CD14-positive monocyte (primary cell): Measurements from ENCODE around the gene ZNF256. TPM values are rescaled to one million over a fixed set of nuclear protein-coding genes. Genes with fewer than 3 reads are reported as not detected.

Source experiments
- DNase-seq, 3 donors: peaks; one replicate each; pipeline ENCODE4 v3.0.0-alpha.2; 2011 to 2022
- H2AFZ ChIP-seq: 2 replicates; pipeline ENCODE4 v1.6.0; 2012; ENCODE audit warnings: mild to moderate bottlenecking, low read depth, low read length, inconsistent platforms; ENCODE audit not compliant: insufficient read depth, poor library complexity, severe bottlenecking
- H3K27ac ChIP-seq, 2 donors: 1 replicate in 1 of 2; 2 replicates in 1 of 2; pipeline ENCODE4 v1.5.1; 2012 to 2013; ENCODE audit warnings: low read length in 2 of 2, control low read depth in 1 of 2, inconsistent platforms in 1 of 2, low read depth in 1 of 2, mild to moderate bottlenecking in 1 of 2
- H3K27me3 ChIP-seq, 2 donors: one replicate each; pipeline versions ENCODE4 v1.6.0 to v1.6.1; 2011 to 2013; ENCODE audit warnings: low read length in 2 of 2; ENCODE audit not compliant: control insufficient read depth in 2 of 2, insufficient read depth in 2 of 2
- H3K36me3 ChIP-seq, 2 donors: replicated peaks in 1 of 2; 1 replicate in 1 of 2; 2 replicates in 1 of 2; pipeline versions ENCODE4 v1.5.1 to v1.6.1; 2012 to 2013; ENCODE audit warnings: low read length in 2 of 2, control low read depth in 1 of 2, inconsistent platforms in 1 of 2, mild to moderate bottlenecking in 1 of 2; ENCODE audit not compliant: insufficient read depth in 2 of 2, control insufficient read depth in 1 of 2
- H3K4me1 ChIP-seq, 2 donors: 1 replicate in 1 of 2; 2 replicates in 1 of 2; pipeline versions ENCODE4 v1.5.1 to v1.6.1; 2012 to 2013; ENCODE audit warnings: low read length in 2 of 2, control low read depth in 1 of 2, inconsistent platforms in 1 of 2, mild to moderate bottlenecking in 1 of 2, moderate library complexity in 1 of 2; ENCODE audit not compliant: insufficient read depth in 2 of 2, control insufficient read depth in 1 of 2
- H3K4me2 ChIP-seq: replicated peaks from 2 replicates; pipeline ENCODE3; 2012; ENCODE audit warnings: low read length, moderate library complexity, mild to moderate bottlenecking; ENCODE audit not compliant: poor library complexity, severe bottlenecking; ENCODE audit errors: extremely low read depth
- H3K4me3 ChIP-seq, 3 experiments: fragments of 200-600 bp in 1 of 3; sonication (generic) in 1 of 3; replicated peaks in 1 of 3; 1 replicate in 2 of 3; 2 replicates in 1 of 3; pipeline ENCODE4 v1.5.1; 2011 to 2013; ENCODE audit warnings: low read length in 3 of 3, mild to moderate bottlenecking in 3 of 3, control low read depth in 2 of 3, low read depth in 2 of 3, inconsistent platforms in 1 of 3, moderate library complexity in 1 of 3
- H3K79me2 ChIP-seq: 2 replicates; pipeline ENCODE4 v1.6.0; 2012; ENCODE audit warnings: mild to moderate bottlenecking, control low read depth, inconsistent platforms, low read length, moderate library complexity; ENCODE audit not compliant: insufficient read depth
- H3K9ac ChIP-seq: 2 replicates; pipeline ENCODE4 v1.6.0; 2017; ENCODE audit warnings: low read length, mild to moderate bottlenecking; ENCODE audit not compliant: insufficient read depth, poor library complexity, severe bottlenecking
- H3K9me3 ChIP-seq, 2 donors: replicated peaks in 1 of 2; 1 replicate in 1 of 2; 2 replicates in 1 of 2; pipeline versions ENCODE4 v1.5.1 to v1.6.1; 2012 to 2013; ENCODE audit warnings: low read length in 2 of 2, control low read depth in 1 of 2; ENCODE audit not compliant: control insufficient read depth in 1 of 2, insufficient read depth in 1 of 2
- H4K20me1 ChIP-seq: 2 replicates; pipeline ENCODE4 v1.6.0; 2012; ENCODE audit warnings: mild to moderate bottlenecking, low read length, control low read depth, moderate library complexity; ENCODE audit not compliant: insufficient read depth
- H3K27ac Mint-ChIP-seq, 7 donors: one replicate each; pipeline ENCODE4 v1.8.0; 2020; ENCODE audit warnings: mild to moderate bottlenecking in 7 of 7, mixed read lengths in 7 of 7, moderate library complexity in 6 of 7, inconsistent platforms in 2 of 7
- H3K27me3 Mint-ChIP-seq, 3 donors: one replicate each; pipeline ENCODE4 v1.8.0; 2021 to 2022; ENCODE audit warnings: low read depth in 3 of 3, mild to moderate bottlenecking in 3 of 3, mixed read lengths in 3 of 3, moderate library complexity in 3 of 3, inconsistent platforms in 1 of 3
- H3K36me3 Mint-ChIP-seq, 2 donors: one replicate each; pipeline ENCODE4 v1.8.0; 2020; ENCODE audit warnings: mixed read lengths in 2 of 2, inconsistent platforms in 1 of 2, mild to moderate bottlenecking in 1 of 2
- H3K4me1 Mint-ChIP-seq: one replicate; pipeline ENCODE4 v1.8.0; 2020; ENCODE audit warnings: mild to moderate bottlenecking, mixed read lengths
- H3K4me3 Mint-ChIP-seq, 2 donors: one replicate each; pipeline ENCODE4 v1.8.0; 2020; ENCODE audit warnings: mild to moderate bottlenecking in 2 of 2, mixed read lengths in 2 of 2, moderate library complexity in 1 of 2
- H3K9me3 Mint-ChIP-seq, 7 donors: one replicate each; pipeline ENCODE4 v1.8.0; 2020 to 2022; ENCODE audit warnings: mixed read lengths in 7 of 7, mild to moderate bottlenecking in 6 of 7, moderate library complexity in 6 of 7, inconsistent platforms in 2 of 7
- WGBS: methylation state at CpG from one replicate; pipeline ENCODE4 v1.1.5; 2013; ENCODE audit warnings: missing lambda C conversion rate; ENCODE audit not compliant: insufficient coverage; 5-methylcytosine and 5-hydroxymethylcytosine counted together
- intact Hi-C, 2 donors: fragments of 100-400 bp; cut with micrococcal nuclease; formaldehyde crosslinking; loops; one replicate each; pipeline versions ENCODE4 v1.15.0 to v1.15.1; 2023
- polyA plus RNA-seq, 3 donors: library from polyadenylated mRNA; depleted of rRNA in 1 of 3; unstranded in 2 of 3; stranded (reverse) in 1 of 3; fragments of 300-500 nt in 2 of 3; fragments of >200 nt in 1 of 3; fragmentation: Illumina TruSeq in 2 of 3; gene quantifications; 1 replicate in 2 of 3; 2 replicates in 1 of 3; pipeline ENCODE4 v1.2.3, GENCODE V29; 2012 to 2021
- TF ChIP-seq, protein P1 (sequence below): fragments of 200-600 bp; IDR thresholded peaks from one replicate; pipeline ENCODE4 v1.8.0; 2022; ENCODE audit warnings: antibody characterized with exemption, mild to moderate bottlenecking

Gene ZNF256
- polyA plus RNA-seq, 3 donors = 0.51 to 1.3 (median 0.85) TPM

DNA sequence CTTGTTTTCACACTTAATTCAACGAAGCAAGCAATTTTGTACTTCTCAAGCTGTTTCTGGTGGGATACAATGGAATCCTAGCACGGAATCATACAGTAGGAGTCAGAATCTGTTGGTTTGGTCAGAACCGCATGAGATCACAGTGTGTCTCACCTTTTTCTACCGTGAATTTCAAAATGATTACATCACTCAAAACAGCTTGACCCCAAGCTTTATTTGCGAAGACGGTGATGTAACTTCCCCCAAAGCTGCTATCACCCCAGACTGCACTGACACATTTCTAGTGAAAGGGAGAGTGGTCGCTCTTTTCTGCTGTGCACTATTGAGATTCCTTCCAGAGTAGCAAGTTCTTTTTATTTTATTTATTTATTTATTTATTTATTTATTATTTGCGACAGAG lies 17.3 kb upstream of the ZNF256 start:
- peaks cover 82 to 92% of the 10 kb centered on the region in 2 donors for H3K9me3 ChIP-seq
- H3K9me3 Mint-ChIP-seq = peaks cover 29 to 95% (median 82%) of the 10 kb centered on the region in 7 donors

DNA sequence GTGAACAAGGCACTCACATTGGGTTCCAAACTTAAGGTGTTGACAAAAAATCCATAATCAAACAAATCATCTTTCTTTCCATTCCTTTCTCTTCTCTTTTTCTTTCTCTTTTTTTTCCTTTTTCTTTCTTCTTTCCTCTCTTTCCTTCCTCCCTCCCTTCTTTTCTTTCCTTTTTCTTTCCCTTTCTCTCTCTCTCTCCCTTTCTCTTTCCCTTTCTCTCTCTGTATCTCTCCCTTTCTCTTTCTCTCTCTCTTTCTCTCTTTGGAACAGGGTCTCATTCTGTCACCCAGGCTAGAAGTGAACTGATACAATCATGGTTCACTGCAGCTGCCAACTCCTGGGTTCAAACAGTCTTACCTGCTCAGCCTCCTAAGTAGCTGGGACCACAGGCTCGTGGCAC lies 14.3 kb upstream of the ZNF256 start:
- WGBS = no CpG with 5 or more reads among the region's 1 CpG
- Histone ChIP-seq H3K9me3 (peaks cover 83 to 92% of the 10 kb centered on the region in 2 donors), H3K4me3 (no peak overlapping the region), H3K4me2 (no peak overlapping the region), H3K27ac (no peak overlapping the region), H3K9ac (no peak overlapping the region), H4K20me1 (no peaks in the 10 kb centered on the region), H2AFZ (no peak overlapping the region), H3K79me2 (no peaks in the 10 kb centered on the region), H3K4me1 (no peaks in the 10 kb centered on the region), H3K36me3 (no peaks in the 10 kb centered on the region), H3K27me3 (no peaks in the 10 kb centered on the region)
- no peaks in the 10 kb centered on the region for H3K4me1 Mint-ChIP-seq
- peak overlapping the region in 1 of 7 donors; percentile 0 for H3K27ac Mint-ChIP-seq
- TF ChIP-seq, protein P1, sequence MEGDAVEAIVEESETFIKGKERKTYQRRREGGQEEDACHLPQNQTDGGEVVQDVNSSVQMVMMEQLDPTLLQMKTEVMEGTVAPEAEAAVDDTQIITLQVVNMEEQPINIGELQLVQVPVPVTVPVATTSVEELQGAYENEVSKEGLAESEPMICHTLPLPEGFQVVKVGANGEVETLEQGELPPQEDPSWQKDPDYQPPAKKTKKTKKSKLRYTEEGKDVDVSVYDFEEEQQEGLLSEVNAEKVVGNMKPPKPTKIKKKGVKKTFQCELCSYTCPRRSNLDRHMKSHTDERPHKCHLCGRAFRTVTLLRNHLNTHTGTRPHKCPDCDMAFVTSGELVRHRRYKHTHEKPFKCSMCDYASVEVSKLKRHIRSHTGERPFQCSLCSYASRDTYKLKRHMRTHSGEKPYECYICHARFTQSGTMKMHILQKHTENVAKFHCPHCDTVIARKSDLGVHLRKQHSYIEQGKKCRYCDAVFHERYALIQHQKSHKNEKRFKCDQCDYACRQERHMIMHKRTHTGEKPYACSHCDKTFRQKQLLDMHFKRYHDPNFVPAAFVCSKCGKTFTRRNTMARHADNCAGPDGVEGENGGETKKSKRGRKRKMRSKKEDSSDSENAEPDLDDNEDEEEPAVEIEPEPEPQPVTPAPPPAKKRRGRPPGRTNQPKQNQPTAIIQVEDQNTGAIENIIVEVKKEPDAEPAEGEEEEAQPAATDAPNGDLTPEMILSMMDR = no peak
- no peak overlapping the region for H3K4me3 Mint-ChIP-seq
- DNase-seq = no peak
- peaks cover 31 to 94% (median 80%) of the 10 kb centered on the region in 7 donors for H3K9me3 Mint-ChIP-seq
- intact Hi-C loops = no loop called here
- peaks cover 0 to 3% (median 2%) of the 10 kb centered on the region in 3 donors for H3K27me3 Mint-ChIP-seq
- no peaks in the 10 kb centered on the region for H3K36me3 Mint-ChIP-seq

More for the DNA sequence above, 17.3 kb upstream of the ZNF256 start:
- no peak overlapping the region for H3K9ac ChIP-seq
- no peaks in the 10 kb centered on the region for H3K4me1 Mint-ChIP-seq
- no peak overlapping the region for H3K4me2 ChIP-seq
- H3K27me3 Mint-ChIP-seq = peaks cover 0 to 3% (median 1%) of the 10 kb centered on the region in 3 donors
- 93% methylated on average over 2 of the region's 8 CpGs for WGBS
- H3K4me1 ChIP-seq = no peaks in the 10 kb centered on the region
- no peaks in the 10 kb centered on the region for H3K79me2 ChIP-seq
- no peaks in the 10 kb centered on the region for H3K36me3 Mint-ChIP-seq
- H3K27me3 ChIP-seq = no peaks in the 10 kb centered on the region
- H3K27ac ChIP-seq = no peak overlapping the region
- intact Hi-C loops = no loop called here
- H3K27ac Mint-ChIP-seq = no peak overlapping the region
- no peak overlapping the region for H3K4me3 ChIP-seq
- no peaks in the 10 kb centered on the region for H4K20me1 ChIP-seq
- H3K36me3 ChIP-seq = no peaks in the 10 kb centered on the region
- no peak for DNase-seq
- no peak overlapping the region for H3K4me3 Mint-ChIP-seq
- no peak overlapping the region for H2AFZ ChIP-seq
- TF ChIP-seq, protein P1 = no peak
